Lower leg skin (tissue), 4 donors: Measurements from ENCODE around the gene ARHGEF1. TPM values are rescaled to one million over a fixed set of nuclear protein-coding genes. Genes with fewer than 3 reads are reported as not detected.
A peak's percentile ranks its signal among the peaks of the same experiment; 100 is the strongest.

Experiments used
- DNase-seq, 2 donors: peaks; one replicate each; pipeline ENCODE4 v3.0.0-alpha.2; 2019; ENCODE audit warnings: low spot score in 2 of 2
- H3K4me3 ChIP-seq: fragments of 200-600 bp; sonication (generic); 2 replicates; pipeline ENCODE4 v1.5.1; 2017; ENCODE audit warnings: mild to moderate bottlenecking, low read depth; ENCODE audit not compliant: poor library complexity, severe bottlenecking
- POLR2A ChIP-seq, 2 donors: fragments of 450-650 bp; IDR thresholded peaks; one replicate each; pipeline ENCODE4 v1.6.1; 2016 to 2017; ENCODE audit warnings: antibody characterized with exemption in 2 of 2, mild to moderate bottlenecking in 1 of 2, moderate library complexity in 1 of 2
- WGBS, 2 donors: methylation state at CpG; one replicate each; pipeline ENCODE4 v1.1.5; 2018; 5-methylcytosine and 5-hydroxymethylcytosine counted together
- intact Hi-C: fragments of 100-400 bp; cut with DNase I; formaldehyde crosslinking; loops from one replicate; pipeline ENCODE4 v1.15.0; 2023; ENCODE audit warnings: low total_unique reads
- total RNA-seq, 4 donors: library from RNA; depleted of rRNA; stranded (reverse); fragments of >200 nt; gene quantifications; one replicate each; pipeline ENCODE4 v1.1.0, GENCODE V29; 2016
- TF ChIP-seq, protein P1 (sequence below), 3 donors: fragments of 450-650 bp; IDR thresholded peaks; one replicate each; pipeline ENCODE4 v1.5.1; 2016; ENCODE audit warnings: antibody characterized with exemption in 3 of 3, mild to moderate bottlenecking in 3 of 3, moderate library complexity in 2 of 3

The ARHGEF1 gene
- total RNA-seq, 4 donors from 2014 or later, result 56.9 to 94.3 (median 68.7) TPM

GRCh38 chr19:41851456-41851855, 31.5 kb upstream of the ARHGEF1 start:
- WGBS, 2 donors, result 38 to 40% methylated on average over 4 of the region's 4 CpGs
- no peak for DNase-seq
- no peak for TF ChIP-seq POLR2A (IDR thresholded peaks at IDR 0.05)
- TF ChIP-seq, protein P1, sequence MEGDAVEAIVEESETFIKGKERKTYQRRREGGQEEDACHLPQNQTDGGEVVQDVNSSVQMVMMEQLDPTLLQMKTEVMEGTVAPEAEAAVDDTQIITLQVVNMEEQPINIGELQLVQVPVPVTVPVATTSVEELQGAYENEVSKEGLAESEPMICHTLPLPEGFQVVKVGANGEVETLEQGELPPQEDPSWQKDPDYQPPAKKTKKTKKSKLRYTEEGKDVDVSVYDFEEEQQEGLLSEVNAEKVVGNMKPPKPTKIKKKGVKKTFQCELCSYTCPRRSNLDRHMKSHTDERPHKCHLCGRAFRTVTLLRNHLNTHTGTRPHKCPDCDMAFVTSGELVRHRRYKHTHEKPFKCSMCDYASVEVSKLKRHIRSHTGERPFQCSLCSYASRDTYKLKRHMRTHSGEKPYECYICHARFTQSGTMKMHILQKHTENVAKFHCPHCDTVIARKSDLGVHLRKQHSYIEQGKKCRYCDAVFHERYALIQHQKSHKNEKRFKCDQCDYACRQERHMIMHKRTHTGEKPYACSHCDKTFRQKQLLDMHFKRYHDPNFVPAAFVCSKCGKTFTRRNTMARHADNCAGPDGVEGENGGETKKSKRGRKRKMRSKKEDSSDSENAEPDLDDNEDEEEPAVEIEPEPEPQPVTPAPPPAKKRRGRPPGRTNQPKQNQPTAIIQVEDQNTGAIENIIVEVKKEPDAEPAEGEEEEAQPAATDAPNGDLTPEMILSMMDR (IDR thresholded peaks at IDR 0.05), result no peak
- no peak overlapping the region for H3K4me3 ChIP-seq
- intact Hi-C loops, result no loop called here

- intact Hi-C loops, result no loop called here
- 43 to 64% methylated on average over 2 of the region's 2 CpGs for WGBS, 2 donors
- no peak overlapping the region for H3K4me3 ChIP-seq
- DNase-seq, result no peak
- TF ChIP-seq POLR2A (IDR thresholded peaks at IDR 0.05), result no peak
- TF ChIP-seq, protein P1 (IDR thresholded peaks at IDR 0.05), result no peak
Measured at GRCh38 chr19:41853344-41853743, 29.6 kb upstream of the ARHGEF1 start.

DNA sequence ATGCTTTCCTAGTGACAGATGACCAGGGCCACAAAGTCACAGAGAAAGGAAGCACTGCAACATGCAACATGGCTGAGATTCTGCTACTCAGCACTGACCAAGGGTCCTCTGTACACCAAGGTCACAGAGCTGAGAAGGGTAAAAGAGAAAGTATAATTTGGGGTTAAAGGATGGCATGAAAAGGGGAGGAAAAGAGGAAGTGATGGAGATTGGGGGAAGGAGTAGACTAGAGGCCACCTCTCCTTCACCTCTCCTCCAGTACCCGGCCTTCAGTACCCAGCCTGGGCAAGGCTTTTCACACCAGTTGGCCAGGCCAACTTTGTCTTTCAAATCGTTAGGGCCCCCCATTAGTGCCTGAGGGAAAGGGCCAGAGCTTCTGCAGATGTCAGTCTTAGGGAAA, 29.2 kb upstream of the ARHGEF1 start:
- WGBS, 2 donors, result 55 to 58% methylated on average over 2 of the region's 2 CpGs
- no peak overlapping the region for H3K4me3 ChIP-seq
- TF ChIP-seq, protein P1 (IDR thresholded peaks at IDR 0.05), result no peak
- TF ChIP-seq POLR2A (IDR thresholded peaks at IDR 0.05), result no peak
- intact Hi-C loops, result no loop called here
- DNase-seq, result no peak

DNA sequence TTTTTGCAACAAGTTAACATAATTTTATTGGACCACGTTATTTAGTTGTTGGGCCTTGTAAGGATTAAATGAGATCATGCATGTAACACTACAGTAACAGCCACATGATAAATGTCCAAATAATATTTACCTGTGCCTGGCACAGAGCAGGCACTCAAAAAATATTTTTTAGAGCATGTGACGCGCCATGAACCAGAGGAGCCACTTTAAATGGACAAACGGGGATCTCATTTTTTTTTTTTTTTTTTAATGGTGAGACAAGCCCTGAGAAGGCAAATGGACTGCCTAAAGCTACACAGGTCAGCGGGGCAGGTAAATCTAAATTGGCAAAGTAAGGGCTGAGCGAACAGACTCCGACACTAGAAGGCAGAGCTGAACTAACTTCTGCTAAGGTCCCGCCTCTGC, 23.8 kb upstream of the ARHGEF1 start:
- WGBS, 2 donors, result 2 to 3% methylated on average over 8 of the region's 8 CpGs
- TF ChIP-seq, protein P1 (IDR thresholded peaks at IDR 0.05), result no peak
- no peak for TF ChIP-seq POLR2A (IDR thresholded peaks at IDR 0.05)
- no peak for DNase-seq
- intact Hi-C loops, result no loop called here
- H3K4me3 ChIP-seq, result no peak overlapping the region

DNA sequence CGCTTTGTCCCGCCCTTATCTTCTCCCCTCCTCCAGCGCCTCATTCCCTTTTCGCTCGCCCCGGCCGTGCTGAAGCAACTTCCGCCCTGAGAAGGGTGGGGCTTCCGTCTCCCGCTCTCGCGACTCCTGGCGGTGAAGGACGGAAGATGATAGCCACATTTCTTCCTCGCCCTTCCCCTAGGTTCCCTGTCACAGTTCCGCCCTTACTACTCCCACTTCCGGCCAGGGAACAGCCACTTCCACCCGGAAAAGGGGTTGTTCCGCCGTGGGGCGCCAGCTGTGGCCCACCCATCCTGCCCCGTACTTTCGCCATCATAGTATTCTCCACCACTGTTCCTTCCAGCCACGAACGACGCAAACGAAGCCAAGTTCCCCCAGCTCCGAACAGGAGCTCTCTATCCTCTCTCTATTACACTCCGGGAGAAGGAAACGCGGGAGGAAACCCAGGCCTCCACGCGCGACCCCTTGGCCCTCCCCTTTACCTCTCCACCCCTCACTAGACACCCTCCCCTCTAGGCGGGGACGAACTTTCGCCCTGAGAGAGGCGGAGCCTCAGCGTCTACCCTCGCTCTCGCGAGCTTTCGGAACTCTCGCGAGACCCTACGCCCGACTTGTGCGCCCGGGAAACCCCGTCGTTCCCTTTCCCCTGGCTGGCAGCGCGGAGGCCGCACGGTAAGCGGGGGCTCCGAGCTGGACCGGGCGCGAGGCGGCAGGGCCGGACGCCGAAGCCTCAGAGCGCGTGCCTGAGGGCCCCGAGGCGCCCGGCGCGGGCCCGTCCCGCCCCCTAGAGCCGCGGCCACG, 23.2 kb upstream of the ARHGEF1 start, which contains the start of gene RPS19:
Gene RPS19, plus strand, starts transcription at position 638 of the 801 bp plus-strand sequence. CDS start 520 bp downstream, outside the sequence.
- intact Hi-C loops, result no loop called here
- H3K4me3 ChIP-seq, result peak within 1 kb of the TSS; percentile 84
- TF ChIP-seq, protein P1 (IDR thresholded peaks at IDR 0.05), result peak in 1 of 3 donors; percentile 86
- TF ChIP-seq POLR2A (IDR thresholded peaks at IDR 0.05), result no peak
- 0% methylated on average over 51 to 63 of the region's 76 CpGs for WGBS, 2 donors
- peak; percentile 98 to 100 for DNase-seq
